T-helper 2 cell treated with Interferon-gamma antibody and Interleukin-4, amounts not matched to agents 5 μg/mL and 100 μg/mL, for 36 hours (primary cell): ENCODE results near the gene BLOC1S1.
"Not testable (repeated sequence)": the region's sequence is repeated elsewhere in the genome, so short reads cannot be mapped to it uniquely, and the experiment has no call there.

Experiments
- DNase-seq: peaks from one replicate; pipeline ENCODE4 v3.0.0; 2021; ENCODE audit warnings: low spot score
- H3K27ac Mint-ChIP-seq: one replicate; pipeline ENCODE4 v1.8.0; 2021; ENCODE audit warnings: mild to moderate bottlenecking, mixed read lengths
- H3K27me3 Mint-ChIP-seq: one replicate; pipeline ENCODE4 v1.8.0; 2021; ENCODE audit warnings: low read depth, mixed read lengths
- H3K36me3 Mint-ChIP-seq: one replicate; pipeline ENCODE4 v1.8.0; 2021; ENCODE audit warnings: low read depth, mixed read lengths
- H3K4me1 Mint-ChIP-seq: one replicate; pipeline ENCODE4 v1.8.0; 2021; ENCODE audit warnings: low read depth, mixed read lengths
- H3K4me3 Mint-ChIP-seq: one replicate; pipeline ENCODE4 v1.8.0; 2022; ENCODE audit warnings: mild to moderate bottlenecking, moderate library complexity, mixed read lengths
- H3K9me3 Mint-ChIP-seq: one replicate; pipeline ENCODE4 v1.8.0; 2021; ENCODE audit warnings: mixed read lengths

The BLOC1S1 gene

DNA sequence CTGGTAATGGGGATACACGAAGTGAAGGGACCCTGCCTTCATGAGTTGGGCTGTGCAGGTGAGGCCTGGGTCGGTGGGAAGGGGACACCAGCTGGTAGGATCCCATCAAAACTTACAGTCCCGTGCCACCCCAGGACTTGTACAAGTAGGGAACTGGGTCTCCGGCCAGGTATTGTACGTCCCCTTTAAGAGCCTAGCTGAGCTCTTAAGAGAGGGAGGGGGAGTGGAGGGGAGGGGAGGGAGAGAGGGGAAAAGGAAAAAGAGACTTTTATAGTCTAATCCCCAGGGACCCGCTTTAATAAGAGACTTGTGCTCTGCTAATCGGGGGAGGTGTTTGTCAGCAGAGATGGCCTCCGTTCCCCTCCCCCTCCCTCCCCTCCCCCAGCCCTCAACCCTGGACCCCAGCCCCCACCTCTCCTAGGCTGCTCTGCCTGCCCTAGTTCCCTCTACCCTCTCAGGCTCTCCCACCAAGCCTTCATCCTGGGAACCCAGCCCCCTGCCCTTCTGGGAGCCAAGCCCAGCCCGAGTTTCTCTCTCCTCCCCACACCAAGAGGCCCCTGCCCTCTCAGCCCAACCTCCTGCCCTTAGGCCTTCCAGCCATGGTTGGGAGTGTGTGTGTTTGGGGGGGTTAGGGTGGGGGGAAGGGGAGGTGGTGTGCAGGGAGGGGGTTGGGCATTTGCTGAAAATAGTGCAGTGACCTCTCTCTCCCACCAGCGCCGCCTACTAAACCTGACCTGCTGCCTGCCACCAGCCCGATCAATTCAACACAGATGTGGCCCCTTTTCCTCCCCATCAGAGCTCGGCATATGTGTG, 29.7 kb downstream of the BLOC1S1 start:
- H3K27ac Mint-ChIP-seq = no peak overlapping the region
- H3K36me3 Mint-ChIP-seq = peaks cover 12% of the 10 kb centered on the region
- no peak for DNase-seq
- no peaks in the 10 kb centered on the region for H3K9me3 Mint-ChIP-seq
- peak overlapping the region; percentile 94 for H3K4me3 Mint-ChIP-seq
- peaks cover 5% of the 10 kb centered on the region for H3K27me3 Mint-ChIP-seq
- peaks cover 37% of the 10 kb centered on the region for H3K4me1 Mint-ChIP-seq

DNA sequence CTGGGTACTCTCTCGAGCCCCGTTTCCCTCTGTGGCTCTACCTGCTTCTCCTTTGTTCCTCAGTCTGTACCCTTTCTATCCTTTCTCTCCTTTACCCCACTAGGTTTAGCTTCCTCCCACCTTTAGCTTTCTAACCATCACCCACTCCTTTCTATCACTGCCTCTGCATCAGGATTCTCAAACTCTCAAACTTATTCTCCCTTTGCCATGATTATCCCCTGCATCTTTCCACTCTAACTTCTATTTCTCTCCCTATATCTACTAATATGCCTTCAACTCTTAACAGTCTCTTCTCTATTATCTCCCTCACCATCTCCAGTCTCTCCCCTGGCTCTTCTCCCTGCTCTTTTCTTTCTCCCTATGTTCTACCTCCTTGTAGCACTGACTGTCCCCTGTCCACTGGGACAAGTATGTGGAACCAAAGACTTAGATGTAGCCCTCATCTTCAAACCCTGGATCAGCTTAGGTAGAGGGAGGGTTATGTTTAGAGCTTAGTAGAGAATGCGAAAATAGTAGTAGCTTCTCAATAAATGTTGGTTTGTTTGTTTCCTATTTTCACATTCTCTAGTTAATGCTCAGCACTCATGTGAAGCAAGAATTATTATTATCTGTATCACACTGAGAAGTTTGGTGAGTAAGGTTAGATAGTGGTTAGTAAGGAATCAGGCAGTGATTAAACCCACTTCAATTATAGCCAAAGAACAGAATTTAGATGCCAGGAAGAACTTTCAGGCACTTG, 30.5 kb downstream of the BLOC1S1 start:
- H3K27ac Mint-ChIP-seq = peak overlapping the region; percentile 28
- H3K4me1 Mint-ChIP-seq = peaks cover 34% of the 10 kb centered on the region
- DNase-seq = no peak
- no peaks in the 10 kb centered on the region for H3K9me3 Mint-ChIP-seq
- peaks cover 15% of the 10 kb centered on the region for H3K36me3 Mint-ChIP-seq
- peak overlapping the region; percentile 51 for H3K4me3 Mint-ChIP-seq
- peaks cover 5% of the 10 kb centered on the region for H3K27me3 Mint-ChIP-seq

DNA sequence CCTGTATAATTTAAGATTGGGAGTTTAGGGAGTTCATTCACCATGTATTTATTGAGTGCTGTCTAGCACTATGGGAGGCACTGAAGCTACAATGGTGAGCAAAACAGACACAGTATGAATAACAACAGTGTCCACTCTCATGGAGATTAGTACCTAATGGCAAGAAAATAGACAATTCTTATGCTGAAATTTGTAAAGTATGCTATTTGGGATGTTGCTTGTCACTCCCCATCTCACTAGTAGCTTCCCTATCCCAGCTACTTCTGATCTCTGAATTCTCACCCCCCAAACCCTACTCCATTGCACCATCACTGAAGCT, 31.0 kb downstream of the BLOC1S1 start:
- Mint-ChIP-seq H3K36me3 (peaks cover 16% of the 10 kb centered on the region), H3K27ac (no peak overlapping the region), H3K4me3 (no peak overlapping the region), H3K4me1 (peaks cover 32% of the 10 kb centered on the region), H3K27me3 (peaks cover 3% of the 10 kb centered on the region), H3K9me3 (no peaks in the 10 kb centered on the region)
- DNase-seq = no peak

DNA sequence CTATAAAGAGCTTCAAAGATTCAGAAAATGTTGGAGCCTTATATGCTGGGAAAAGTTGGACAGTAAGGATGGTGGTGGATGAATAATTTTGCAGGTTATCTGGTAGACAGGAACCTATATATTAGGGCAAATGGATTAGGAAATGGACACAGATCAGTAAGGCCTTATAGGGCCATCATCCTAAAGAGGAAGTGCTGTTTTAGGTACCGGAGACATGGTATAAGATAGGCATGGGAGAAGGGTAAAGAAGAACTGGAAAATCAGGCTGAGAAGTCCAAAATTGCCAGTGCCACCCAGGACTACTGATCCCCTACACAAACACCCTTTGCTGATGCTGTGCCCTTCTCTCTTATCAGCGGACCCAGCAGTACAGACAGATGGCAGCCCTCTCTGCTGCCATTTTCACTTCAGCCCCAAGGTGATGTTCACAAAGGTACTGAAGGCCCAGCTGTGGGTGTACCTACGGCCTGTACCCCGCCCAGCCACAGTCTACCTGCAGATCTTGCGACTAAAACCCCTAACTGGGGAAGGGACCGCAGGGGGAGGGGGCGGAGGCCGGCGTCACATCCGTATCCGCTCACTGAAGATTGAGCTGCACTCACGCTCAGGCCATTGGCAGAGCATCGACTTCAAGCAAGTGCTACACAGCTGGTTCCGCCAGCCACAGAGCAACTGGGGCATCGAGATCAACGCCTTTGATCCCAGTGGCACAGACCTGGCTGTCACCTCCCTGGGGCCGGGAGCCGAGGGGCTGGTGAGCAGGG, 32.6 kb downstream of the BLOC1S1 start:
- Mint-ChIP-seq H3K27me3 (no peaks in the 10 kb centered on the region), H3K9me3 (no peaks in the 10 kb centered on the region), H3K27ac (peak overlapping the region; percentile 23), H3K4me1 (peaks cover 24% of the 10 kb centered on the region), H3K4me3 (no peak overlapping the region), H3K36me3 (peaks cover 23% of the 10 kb centered on the region)
- DNase-seq = no peak

DNA sequence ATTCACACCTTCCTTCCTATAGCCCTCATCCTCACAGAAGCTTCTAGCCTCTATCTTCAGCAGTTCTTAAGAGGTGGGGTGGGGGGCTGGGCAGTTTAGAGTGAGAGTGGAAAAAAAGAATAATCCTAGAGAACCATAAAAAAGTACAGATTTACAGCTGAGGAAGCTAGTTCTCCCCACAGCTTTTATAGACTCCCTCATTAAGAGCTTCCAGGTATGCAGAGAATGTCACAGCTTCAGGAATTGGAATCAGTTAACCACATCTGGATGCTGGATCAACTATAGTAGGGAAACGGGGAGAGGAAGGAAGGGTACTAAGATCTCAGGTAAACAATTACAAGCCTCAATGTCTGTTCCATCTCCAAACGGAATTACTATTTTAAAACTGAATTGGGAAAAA, 39.4 kb downstream of the BLOC1S1 start:
- H3K4me3 Mint-ChIP-seq = no peak overlapping the region
- H3K4me1 Mint-ChIP-seq = no peaks in the 10 kb centered on the region
- no peak for DNase-seq
- no peak overlapping the region for H3K27ac Mint-ChIP-seq
- H3K27me3 Mint-ChIP-seq = no peaks in the 10 kb centered on the region
- peaks cover 53% of the 10 kb centered on the region for H3K36me3 Mint-ChIP-seq
- H3K9me3 Mint-ChIP-seq = no peaks in the 10 kb centered on the region

DNA sequence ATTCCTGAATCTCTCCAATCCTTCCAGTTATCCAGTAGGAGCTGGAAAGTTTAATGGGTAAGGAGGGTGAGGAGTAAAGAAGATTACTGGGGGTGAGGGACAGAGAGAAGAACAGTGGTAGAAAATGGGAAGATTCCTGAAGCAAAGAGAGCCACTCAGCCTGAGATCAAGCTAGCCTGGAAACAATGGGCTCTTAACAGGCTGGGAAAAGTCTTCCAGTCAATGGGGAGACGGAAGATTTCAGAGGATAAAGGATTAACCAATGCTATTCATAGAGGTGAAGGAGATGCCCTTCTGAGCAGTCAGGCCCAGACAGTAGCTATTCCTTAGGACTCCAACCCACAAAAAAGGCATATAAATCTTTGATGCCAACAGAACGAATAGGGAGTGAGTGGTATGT, 41.9 kb downstream of the BLOC1S1 start:
- Mint-ChIP-seq H3K27ac (peak overlapping the region; percentile 12), H3K27me3 (no peaks in the 10 kb centered on the region), H3K4me1 (peaks cover 8% of the 10 kb centered on the region), H3K36me3 (peaks cover 57% of the 10 kb centered on the region), H3K9me3 (no peaks in the 10 kb centered on the region), H3K4me3 (no peak overlapping the region)
- no peak for DNase-seq

DNA sequence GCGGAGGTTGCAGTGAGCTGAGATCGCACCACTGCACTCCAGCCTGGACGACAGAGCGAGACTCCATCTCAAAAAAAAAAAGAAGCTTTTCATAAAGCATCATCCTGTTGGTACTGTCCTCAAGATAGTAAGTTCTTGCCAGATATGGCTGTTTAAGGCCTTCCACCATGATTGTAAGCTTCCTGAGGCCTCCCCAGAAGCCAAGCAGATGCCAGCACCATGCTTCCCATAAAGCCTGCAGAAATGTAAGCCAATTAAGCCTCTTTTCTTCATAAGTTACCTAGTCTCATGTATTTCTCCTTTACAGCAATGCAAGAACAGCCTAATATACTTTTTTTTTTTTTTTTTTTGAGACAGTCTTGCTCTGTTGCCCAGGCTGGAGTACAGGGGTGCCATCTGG, 42.7 kb downstream of the BLOC1S1 start:
- H3K27ac Mint-ChIP-seq, H3K27me3 Mint-ChIP-seq, H3K4me1 Mint-ChIP-seq, DNase-seq, H3K9me3 Mint-ChIP-seq, H3K4me3 Mint-ChIP-seq: not testable (repeated sequence)
- H3K36me3 Mint-ChIP-seq = peaks cover 54% of the 10 kb centered on the region

DNA sequence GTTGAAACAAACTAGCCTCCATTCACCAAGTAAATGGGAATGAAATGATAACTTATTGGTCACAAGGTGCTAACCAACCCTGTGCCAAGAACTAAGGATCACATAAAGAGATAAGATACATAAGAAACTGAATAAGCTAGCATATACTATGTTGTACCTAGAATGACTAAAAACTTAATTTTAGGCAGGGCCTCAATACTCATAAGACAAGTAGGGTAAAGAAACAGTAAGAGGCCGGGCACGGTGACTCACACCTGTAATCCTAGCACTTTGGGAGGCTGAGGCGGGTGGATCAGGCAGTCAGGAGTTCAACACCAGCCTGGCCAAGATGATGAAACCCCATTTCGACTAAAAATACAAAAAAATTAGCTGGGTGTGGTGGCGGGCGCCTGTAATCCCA, 44.8 kb downstream of the BLOC1S1 start:
- no peaks in the 10 kb centered on the region for H3K9me3 Mint-ChIP-seq
- peak overlapping the region; percentile 49 for H3K27ac Mint-ChIP-seq
- H3K4me3 Mint-ChIP-seq = no peak overlapping the region
- H3K36me3 Mint-ChIP-seq = peaks cover 48% of the 10 kb centered on the region
- peaks cover 9% of the 10 kb centered on the region for H3K4me1 Mint-ChIP-seq
- DNase-seq = peak; percentile 43
- no peaks in the 10 kb centered on the region for H3K27me3 Mint-ChIP-seq

DNA sequence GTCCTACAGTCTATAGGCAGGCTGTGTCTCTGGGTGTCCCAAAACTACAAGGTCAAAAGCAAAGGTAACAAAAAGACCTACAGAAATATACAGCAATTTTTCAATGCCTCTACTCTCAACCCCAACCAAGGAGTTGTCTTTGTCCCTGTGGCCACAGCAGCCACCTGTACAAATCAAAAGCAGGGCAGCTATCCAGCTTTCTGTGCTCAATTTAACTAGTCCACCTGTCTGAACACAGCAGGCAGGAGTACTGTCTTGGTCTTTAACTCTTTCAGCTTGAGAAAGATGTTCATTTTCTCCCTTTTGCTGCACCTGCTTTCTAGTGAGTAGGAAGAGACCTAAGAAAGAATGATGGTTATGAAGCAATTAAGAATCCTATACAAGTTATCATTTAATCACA, 46.8 kb downstream of the BLOC1S1 start:
- Mint-ChIP-seq H3K27ac (no peak overlapping the region), H3K27me3 (no peaks in the 10 kb centered on the region), H3K4me1 (peaks cover 16% of the 10 kb centered on the region), H3K36me3 (peaks cover 46% of the 10 kb centered on the region), H3K4me3 (no peak overlapping the region), H3K9me3 (no peaks in the 10 kb centered on the region)
- DNase-seq = no peak

DNA sequence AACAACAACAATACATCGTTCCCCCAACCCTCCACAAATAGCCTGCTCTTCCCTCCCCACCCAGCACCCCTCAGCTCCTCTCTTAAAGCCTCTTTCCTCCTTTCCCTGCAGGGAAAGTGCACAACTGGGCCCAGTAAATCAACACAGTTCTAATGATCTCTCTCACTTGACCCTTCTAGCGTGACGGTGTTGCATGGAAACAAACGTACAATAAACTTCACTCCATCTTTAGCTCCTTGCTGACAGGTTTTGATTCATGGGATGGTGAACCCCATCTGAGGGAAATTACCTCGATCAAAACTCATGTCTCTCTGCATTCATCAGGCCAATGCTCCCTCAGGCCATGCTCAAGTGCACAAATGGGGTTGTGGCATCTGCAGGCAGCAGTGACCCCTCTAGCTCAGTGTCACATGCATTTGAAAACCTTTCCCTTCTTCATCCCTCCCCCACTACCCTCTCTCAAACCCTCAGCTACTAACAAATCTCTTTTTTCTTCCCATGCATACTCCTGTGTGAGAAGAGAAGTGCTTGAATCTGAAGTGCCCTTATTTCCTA, 50.0 kb downstream of the BLOC1S1 start:
- no peak overlapping the region for H3K27ac Mint-ChIP-seq
- no peak overlapping the region for H3K4me3 Mint-ChIP-seq
- peaks cover 15% of the 10 kb centered on the region for H3K4me1 Mint-ChIP-seq
- H3K9me3 Mint-ChIP-seq = no peaks in the 10 kb centered on the region
- no peak for DNase-seq
- peaks cover 26% of the 10 kb centered on the region for H3K36me3 Mint-ChIP-seq
- no peaks in the 10 kb centered on the region for H3K27me3 Mint-ChIP-seq

DNA sequence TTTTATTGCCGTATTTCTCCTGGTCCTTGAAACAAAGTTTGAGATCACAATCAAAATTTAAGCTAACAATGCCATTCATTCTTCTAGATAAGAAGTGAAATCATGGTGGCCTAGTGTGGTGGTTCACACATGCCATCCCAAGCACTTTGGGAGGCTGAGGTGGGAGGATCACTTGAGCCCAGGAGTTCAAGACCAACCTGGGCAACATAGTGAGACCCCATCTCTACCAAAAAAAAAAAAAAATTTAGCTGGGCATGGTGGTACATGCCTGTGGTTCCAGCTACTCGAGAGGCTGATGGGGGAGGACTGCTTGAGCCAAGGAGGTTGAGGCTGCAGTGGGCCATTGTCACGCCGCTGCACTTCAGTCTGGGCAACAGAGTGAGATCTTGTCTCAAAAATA, 51.3 kb downstream of the BLOC1S1 start:
- Mint-ChIP-seq H3K27me3 (no peaks in the 10 kb centered on the region), H3K9me3 (no peaks in the 10 kb centered on the region), H3K27ac (no peak overlapping the region), H3K36me3 (peaks cover 30% of the 10 kb centered on the region), H3K4me3 (no peak overlapping the region), H3K4me1 (peaks cover 14% of the 10 kb centered on the region)
- DNase-seq = no peak
